ENCODE measurements around the gene CA6. TPM values are rescaled to one million over a fixed set of nuclear protein-coding genes. Genes with fewer than 3 reads are reported as not detected.

Gene CA6
- total RNA-seq, 3 donors from 2014 or later (not counting 1 experiment from before 2014, with no cell fraction given), result not detected

GRCh38 chr1:8905582-8906191 lies 40.0 kb upstream of the CA6 start:
- Histone ChIP-seq H3K36me3 (ENCODE audit: control insufficient read depth, insufficient read depth, low read length) (no peaks in the 10 kb centered on the region), H3K9me3 (ENCODE audit: control insufficient read depth, insufficient read depth, low read length) (no peaks in the 10 kb centered on the region), H3K27me3 (ENCODE audit: control insufficient read depth, insufficient read depth, low read length) (no peaks in the 10 kb centered on the region), H3K4me1 (ENCODE audit: control insufficient read depth, insufficient read depth, low read length) (no peaks in the 10 kb centered on the region), H3K27ac (ENCODE audit: low read length) (no peak overlapping the region), H3K4me3 (ENCODE audit: low read length) (no peak overlapping the region)
- H3K27ac Mint-ChIP-seq, result no peak overlapping the region
- 78% methylated on average over 9 of the region's 9 CpGs for WGBS (ENCODE audit: insufficient coverage)
- H3K36me3 Mint-ChIP-seq, result no peaks in the 10 kb centered on the region
- H3K4me3 Mint-ChIP-seq, result no peak overlapping the region
- intact Hi-C loops (cut with micrococcal nuclease), result no loop called here
- no peaks in the 10 kb centered on the region for H3K9me3 Mint-ChIP-seq
- no peaks in the 10 kb centered on the region for H3K27me3 Mint-ChIP-seq (ENCODE audit: low read depth in 2 of 2)
- no peaks in the 10 kb centered on the region for H3K4me1 Mint-ChIP-seq
- no peak for TF ChIP-seq CTCF (IDR thresholded peaks at IDR 0.05)
- ATAC-seq, result no peak
- no peak for DNase-seq

- DNase-seq, result no peak
- intact Hi-C loops (cut with micrococcal nuclease), result no loop called here
Measured at GRCh38 chr1:8908388-8909151, 37.1 kb upstream of the CA6 start.

DNA sequence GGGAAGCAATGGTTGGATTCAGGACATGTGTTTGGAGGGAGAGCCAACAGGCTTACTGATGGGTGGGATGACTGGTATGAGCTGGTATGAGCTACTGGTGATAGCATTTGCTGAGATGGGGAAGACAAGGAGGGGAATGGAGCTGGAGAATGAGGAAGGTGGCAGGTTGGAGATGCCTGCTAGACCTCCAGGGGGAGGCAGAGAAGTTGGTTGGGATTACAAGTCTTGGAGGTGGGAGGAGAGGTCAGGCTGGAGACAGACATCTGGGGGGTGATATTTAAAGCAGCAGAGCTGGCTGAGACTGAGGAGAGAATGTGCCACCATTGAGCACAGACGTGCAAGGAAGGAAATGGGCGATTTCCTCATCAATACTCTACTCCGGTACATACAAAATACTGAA lies 35.3 kb upstream of the CA6 start:
- H3K27me3 ChIP-seq (ENCODE audit: control insufficient read depth, insufficient read depth, low read length), result no peaks in the 10 kb centered on the region
- no peak overlapping the region for H3K27ac ChIP-seq (ENCODE audit: low read length)
- Mint-ChIP-seq H3K4me1 (no peaks in the 10 kb centered on the region), H3K36me3 (no peaks in the 10 kb centered on the region), H3K9me3 (no peaks in the 10 kb centered on the region), H3K27ac (no peak overlapping the region), H3K27me3 (ENCODE audit: low read depth in 2 of 2) (no peaks in the 10 kb centered on the region), H3K4me3 (no peak overlapping the region)
- no peak for ATAC-seq
- no peaks in the 10 kb centered on the region for H3K4me1 ChIP-seq (ENCODE audit: control insufficient read depth, insufficient read depth, low read length)
- WGBS (ENCODE audit: insufficient coverage), result no CpG with 5 or more reads among the region's 3 CpGs
- intact Hi-C loops (cut with micrococcal nuclease), result no loop called here
- H3K4me3 ChIP-seq (ENCODE audit: low read length), result no peak overlapping the region
- DNase-seq, result no peak
- H3K36me3 ChIP-seq (ENCODE audit: control insufficient read depth, insufficient read depth, low read length), result no peaks in the 10 kb centered on the region
- no peak for TF ChIP-seq CTCF (IDR thresholded peaks at IDR 0.05)
- H3K9me3 ChIP-seq (ENCODE audit: control insufficient read depth, insufficient read depth, low read length), result no peaks in the 10 kb centered on the region

More at GRCh38 chr1:8908388-8909151, 37.1 kb upstream of the CA6 start:
- no peaks in the 10 kb centered on the region for H3K36me3 Mint-ChIP-seq
- Histone ChIP-seq H3K9me3 (ENCODE audit: control insufficient read depth, insufficient read depth, low read length) (no peaks in the 10 kb centered on the region), H3K4me3 (ENCODE audit: low read length) (no peak overlapping the region), H3K27me3 (ENCODE audit: control insufficient read depth, insufficient read depth, low read length) (no peaks in the 10 kb centered on the region), H3K36me3 (ENCODE audit: control insufficient read depth, insufficient read depth, low read length) (no peaks in the 10 kb centered on the region), H3K27ac (ENCODE audit: low read length) (no peak overlapping the region), H3K4me1 (ENCODE audit: control insufficient read depth, insufficient read depth, low read length) (no peaks in the 10 kb centered on the region)
- no peak overlapping the region for H3K4me3 Mint-ChIP-seq
- H3K27me3 Mint-ChIP-seq (ENCODE audit: low read depth in 2 of 2), result no peaks in the 10 kb centered on the region
- no peaks in the 10 kb centered on the region for H3K4me1 Mint-ChIP-seq
- ATAC-seq, result no peak
- H3K27ac Mint-ChIP-seq, result no peak overlapping the region
- 83% methylated on average over 13 of the region's 18 CpGs for WGBS (ENCODE audit: insufficient coverage)
- H3K9me3 Mint-ChIP-seq, result no peaks in the 10 kb centered on the region
- TF ChIP-seq CTCF (IDR thresholded peaks at IDR 0.05), result no peak

Data from natural killer cell (primary cell).